HK-2 (cell line): ENCODE data around the gene TUFM.
"Not testable (repeated sequence)": the region's sequence is repeated elsewhere in the genome, so short reads cannot be mapped to it uniquely, and the experiment has no call there.

Source experiments
- DNase-seq: peaks from one replicate; pipeline ENCODE4 v3.0.0-alpha.2; 2018; ENCODE audit not compliant: unreplicated experiment

Gene TUFM

DNA sequence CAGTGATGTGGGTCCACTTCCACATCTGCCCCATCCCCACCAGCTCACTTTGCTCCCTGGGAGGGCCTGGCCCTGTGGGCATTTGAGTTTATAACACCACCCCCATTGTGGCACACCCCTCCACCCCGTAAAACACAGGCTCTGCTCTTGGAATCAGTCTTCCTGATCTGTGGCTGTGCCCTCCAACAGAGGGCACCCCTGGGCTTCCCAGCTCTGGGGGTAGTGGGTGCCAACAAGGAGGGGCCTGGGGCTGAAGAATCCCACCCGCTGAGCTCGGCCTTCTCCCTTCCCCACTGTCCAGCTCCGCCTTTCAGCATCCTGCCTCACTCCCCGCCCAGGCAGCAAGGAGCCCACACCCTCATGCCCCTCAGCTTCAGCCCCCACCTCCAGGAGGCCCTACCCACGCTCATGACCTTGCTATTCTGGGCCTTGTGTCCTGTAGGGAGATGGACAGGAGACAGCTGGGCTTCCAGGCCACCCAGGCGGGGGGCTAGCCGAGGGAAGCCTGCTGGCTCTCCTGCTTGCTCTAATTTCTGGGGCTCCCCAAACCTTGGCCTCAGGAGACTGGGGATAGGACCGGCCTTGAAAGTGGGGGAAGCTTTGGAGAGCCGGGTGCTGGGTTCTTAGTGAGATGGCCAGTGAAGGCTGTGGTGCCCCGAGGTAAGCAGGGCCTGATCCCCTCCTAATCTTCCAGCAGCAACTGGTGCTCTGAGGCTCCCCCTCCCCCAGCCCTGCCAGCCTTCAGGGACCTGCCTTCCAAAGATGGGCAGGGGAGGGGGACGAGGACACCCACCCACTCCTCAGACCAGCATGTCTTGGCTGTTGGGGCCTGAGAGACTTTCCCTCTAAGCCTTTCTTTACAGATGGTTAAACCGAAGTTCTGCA, 29.2 kb upstream of the TUFM start:
- DNase-seq = no peak

GRCh38 chr16:28874406-28874805, 28.3 kb upstream of the TUFM start:
- DNase-seq = no peak

DNA sequence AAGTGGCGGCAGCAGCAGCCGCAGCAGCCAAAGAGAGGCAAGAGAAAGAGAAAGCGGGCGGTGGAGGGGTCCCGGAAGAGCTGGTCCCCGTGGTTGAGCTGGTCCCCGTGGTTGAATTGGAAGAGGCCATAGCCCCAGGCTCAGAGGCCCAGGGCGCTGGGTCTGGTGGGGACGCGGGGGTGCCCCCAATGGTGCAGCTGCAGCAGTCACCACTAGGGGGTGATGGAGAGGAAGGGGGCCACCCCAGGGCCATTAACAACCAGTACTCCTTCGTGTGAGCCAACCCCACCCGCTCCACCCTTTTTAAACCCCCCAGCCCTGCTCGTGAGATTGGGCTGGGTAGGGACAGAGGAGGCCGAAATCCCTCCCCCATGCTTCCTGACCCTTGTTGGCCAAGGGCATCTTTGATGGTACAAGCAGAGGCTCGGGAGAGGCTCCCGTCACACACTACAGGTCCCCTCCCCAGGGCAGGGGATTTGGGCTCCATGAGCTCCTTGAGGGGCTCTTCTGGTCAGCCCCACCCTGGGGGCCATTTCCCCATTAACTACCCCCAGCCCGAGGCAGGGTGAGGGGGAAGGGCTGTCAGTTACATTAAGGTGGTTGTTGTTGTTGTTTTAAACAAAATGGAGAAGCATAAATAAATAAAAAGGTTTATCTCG, 27.5 kb upstream of the TUFM start:
- DNase-seq = no peak

- DNase-seq = no peak
These were observed 26.8 kb upstream of the TUFM start for GRCh38 chr16:28872952-28873351.

- DNase-seq = no peak
These were observed 23.1 kb upstream of the TUFM start for GRCh38 chr16:28869201-28869600.

DNA sequence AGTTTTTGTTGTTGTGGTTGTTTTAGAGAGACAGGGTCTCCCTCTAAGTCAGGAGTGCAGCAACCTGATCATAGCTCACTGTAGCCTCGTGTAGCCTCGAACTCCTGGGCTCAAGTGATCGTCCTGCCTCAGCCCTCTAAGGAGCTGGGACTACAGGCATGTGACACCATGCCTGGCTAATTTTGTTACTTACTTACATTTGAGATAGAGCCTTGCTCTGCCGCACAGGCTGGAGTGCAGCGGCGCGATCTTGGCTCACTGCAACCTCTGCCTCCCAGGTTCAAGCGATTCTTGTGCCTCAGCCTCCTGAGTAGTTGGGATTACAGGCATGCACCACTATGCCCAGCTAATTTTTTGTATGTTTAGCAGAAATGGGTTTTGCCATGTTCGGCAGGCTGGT, 21.5 kb upstream of the TUFM start:
- not testable (repeated sequence) for DNase-seq

GRCh38 chr16:28867241-28867640, 21.1 kb upstream of the TUFM start:
- no peak for DNase-seq

DNA sequence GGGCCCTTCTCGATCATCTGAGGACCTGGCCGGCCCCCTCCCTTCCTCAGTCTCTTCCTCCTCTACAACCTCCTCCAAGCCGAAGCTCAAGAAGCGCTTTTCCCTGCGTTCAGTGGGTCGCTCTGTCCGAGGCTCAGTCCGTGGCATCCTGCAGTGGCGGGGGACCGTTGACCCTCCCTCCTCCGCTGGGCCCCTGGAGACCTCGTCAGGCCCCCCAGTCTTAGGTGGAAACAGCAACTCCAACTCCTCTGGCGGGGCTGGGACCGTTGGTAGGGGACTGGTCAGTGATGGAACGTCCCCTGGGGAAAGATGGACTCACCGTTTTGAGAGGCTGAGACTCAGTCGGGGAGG, 20.3 kb upstream of the TUFM start:
- DNase-seq = no peak

GRCh38 chr16:28865722-28866453, 19.7 kb upstream of the TUFM start:
- DNase-seq = no peak

DNA sequence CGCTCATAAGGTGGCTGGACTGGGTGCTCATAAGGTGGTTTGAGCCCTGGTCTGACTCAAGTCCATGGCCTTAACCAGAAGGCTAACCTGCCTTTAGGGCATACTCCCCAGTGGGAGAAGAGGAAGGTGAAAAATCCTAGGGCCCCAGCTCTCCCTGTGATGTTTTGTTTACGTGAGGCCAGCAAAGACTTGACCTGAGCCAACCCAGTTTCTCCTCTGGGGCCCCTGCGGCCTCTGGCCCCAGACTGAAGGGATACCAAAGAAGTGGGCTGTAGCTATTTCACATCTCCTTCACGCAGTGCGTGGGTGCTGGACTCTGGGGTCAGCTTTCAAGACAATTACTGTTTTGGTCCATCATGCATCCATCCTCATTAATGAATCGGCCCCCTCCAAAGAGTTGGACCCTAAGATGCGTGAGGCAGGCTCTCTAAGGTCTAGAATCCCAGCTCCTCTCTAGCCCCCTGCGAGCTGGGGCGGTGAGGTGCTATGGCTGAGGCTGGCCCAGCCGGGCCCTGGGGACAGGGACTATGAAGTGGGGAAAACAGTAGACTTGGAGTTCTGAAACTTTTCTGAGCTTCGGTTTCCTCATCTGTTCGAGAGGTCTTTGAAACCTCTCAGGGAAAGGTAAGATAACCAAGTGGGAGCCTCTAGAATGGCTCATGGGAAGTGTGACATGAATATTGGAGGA, 19.0 kb upstream of the TUFM start:
- no peak for DNase-seq

- no peak for DNase-seq
These were observed 18.0 kb upstream of the TUFM start for GRCh38 chr16:28863929-28864793.

DNA sequence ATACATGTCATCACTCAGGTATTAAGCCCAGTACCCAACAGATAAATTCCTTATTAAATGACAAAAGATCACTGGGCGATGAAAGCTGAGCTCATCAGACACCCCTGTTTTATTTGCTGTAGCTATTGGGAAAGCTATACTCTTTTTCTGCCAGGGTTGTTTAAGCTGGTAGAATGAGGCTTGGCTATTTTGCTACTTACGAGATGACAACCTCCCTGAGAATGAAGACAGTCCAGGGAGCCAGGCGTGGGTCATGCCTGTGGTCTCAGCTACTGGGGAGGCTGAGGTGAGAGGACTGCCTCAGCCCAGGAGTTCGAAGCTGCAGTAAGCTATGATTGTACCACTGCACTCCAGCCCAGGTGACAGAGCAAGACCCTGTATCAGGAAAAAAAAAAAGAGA, 13.2 kb upstream of the TUFM start:
- DNase-seq = no peak

DNA sequence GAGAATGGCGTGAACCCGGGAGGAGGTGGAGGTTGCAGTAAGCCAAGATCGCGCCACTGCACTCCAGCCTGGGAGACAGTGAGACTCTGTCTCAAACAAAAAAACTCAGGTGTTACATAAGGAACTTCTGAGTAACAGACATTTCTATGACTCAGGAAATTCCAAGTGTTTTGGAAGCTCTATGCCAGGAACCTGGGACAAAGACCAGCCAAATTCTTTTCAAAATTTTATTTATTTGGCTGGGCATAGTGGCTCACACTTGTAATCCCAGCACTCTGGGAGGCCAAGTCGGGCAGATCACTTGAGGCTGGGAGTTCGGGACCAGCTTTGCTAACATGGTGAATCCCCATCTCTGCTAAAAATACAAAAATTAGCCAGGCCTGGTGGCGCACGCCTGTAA, 12.3 kb upstream of the TUFM start:
- no peak for DNase-seq

- no peak for DNase-seq
These were observed 755 bp upstream of the TUFM start for GRCh38 chr16:28846933-28847273.

- DNase-seq = no peak
These were observed 428 bp downstream of the TUFM start for GRCh38 chr16:28845761-28846079.

- no peak for DNase-seq
These were observed 855 bp downstream of the TUFM start for GRCh38 chr16:28845293-28845692.

DNA sequence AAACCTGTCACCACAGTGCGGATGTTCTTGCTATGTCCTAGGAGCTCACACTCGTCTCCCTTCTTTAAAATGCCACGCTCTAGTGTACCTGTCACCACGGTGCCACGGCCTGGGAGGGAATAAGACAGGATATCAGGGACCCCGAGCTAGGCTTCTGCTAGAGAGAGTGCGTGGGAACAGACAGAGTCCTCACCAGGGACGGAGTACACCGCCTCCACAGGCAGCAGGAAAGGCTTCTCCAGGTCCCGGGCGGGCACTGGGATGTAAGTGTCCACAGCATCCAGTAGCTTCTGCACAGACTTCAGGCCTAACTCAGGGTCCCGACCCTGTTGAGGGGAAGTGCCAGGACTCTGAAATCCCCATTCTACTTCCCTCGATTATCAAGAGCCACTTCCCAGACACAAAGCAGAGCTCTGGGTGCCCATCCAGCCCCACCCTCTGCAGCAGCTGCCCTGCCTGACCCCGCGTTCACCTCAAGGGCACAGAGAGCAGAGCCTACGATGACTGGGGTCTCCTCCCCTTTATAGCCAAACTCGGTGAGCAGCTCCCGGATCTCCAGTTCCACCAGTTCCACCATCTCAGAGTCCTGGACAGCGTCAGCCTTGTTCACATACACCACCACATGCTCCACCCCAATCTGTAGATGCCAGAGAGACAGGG, 1.8 kb downstream of the TUFM start:
- DNase-seq = no peak

DNA sequence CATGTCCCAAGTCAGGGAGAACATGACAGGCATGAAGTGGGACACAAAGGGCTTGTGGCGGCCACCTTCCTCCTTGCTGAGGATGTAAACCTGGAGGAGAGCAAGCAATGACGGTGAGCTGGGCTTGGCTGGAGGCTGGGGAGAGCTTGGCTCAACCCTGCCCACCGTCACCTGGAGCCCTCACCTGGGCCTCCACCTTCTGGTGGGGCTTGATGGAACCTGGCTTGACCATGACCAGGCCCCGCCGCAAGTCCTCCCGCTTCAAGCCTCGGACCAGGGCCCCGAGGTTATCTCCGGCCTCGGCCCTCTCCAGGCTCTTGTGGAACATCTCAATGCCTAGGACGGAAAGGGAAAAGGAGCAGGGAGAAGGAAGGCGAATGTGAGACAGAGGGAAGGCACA, 2.4 kb downstream of the TUFM start:
- no peak for DNase-seq

- DNase-seq = no peak
These were observed 3.5 kb downstream of the TUFM start for GRCh38 chr16:28842696-28843095.

DNA sequence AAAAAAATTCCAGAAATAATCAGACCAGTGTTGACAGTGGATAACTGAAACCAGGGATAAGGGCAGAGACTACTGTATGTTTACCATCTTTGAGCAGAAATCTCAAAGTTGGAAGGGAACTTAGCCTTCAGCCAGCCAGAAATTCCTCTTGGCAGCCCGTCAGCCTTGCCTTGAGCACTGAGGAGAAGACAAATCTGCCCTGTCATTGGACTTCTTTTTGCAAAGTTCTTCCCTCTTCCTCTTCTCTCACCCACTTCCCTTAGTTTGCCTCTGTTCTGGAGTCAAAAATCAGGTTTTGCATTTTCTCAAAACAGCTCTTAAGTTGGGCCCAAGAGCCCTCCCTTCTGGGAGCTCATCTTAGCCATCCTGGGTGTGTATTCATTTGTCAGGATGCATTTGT, 6.2 kb downstream of the TUFM start:
- no peak for DNase-seq

DNA sequence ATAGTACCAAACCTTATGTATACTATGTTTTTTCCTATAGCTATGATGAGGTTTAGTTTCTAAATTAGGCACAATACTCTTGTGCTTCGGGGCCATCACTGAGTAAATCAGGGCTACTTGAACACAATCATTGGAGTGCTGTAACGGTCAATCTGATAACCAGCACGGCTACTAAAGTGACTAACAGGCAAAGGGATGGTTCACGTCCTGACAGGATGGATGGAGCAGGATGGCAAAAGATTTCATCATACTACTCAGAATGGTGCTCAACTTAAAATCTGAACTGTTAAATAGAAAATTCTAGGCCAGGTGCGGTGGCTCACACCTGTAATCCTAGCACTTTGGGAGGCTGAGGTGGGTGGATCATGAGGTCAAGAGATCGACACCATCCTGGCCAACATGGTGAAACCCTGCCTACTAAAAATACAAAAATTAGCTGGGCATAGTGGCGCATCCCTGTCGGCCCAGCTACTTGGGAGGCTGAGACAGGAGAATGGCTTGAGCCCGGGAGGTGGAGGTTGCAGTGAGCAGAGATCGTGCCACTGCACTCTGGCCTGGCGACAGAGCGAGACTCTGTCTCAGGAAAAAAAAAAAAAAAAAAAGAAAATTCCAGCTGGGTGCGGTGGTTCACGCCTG, 7.0 kb downstream of the TUFM start:
- no peak for DNase-seq
